HepG2 (cell line): ENCODE results near the gene CATSPERD. TPM values are rescaled to one million over a fixed set of nuclear protein-coding genes. Genes with fewer than 3 reads are reported as not detected.

Experiments used
- AFF4 ChIP-seq: sonication (generic); formaldehyde crosslinking; IDR thresholded peaks from 2 replicates; pipeline ENCODE4 v1.4.0; 2020; ENCODE audit warnings: missing genetic modification reagents
- CAMTA2 ChIP-seq: sonication (generic); formaldehyde crosslinking; IDR thresholded peaks from 2 replicates; pipeline ENCODE4 v1.4.0; 2020; ENCODE audit warnings: mild to moderate bottlenecking, missing genetic modification reagents, borderline replicate concordance
- CREBL2 ChIP-seq: sonication (generic); formaldehyde crosslinking; IDR thresholded peaks from 2 replicates; pipeline ENCODE4 v1.8.1; 2023; ENCODE audit warnings: missing genetic modification reagents, mild to moderate bottlenecking, borderline replicate concordance
- GABPB1 ChIP-seq: IDR thresholded peaks from 2 replicates; pipeline ENCODE4 v1.6.1; 2016; ENCODE audit warnings: mild to moderate bottlenecking, missing genetic modification reagents, moderate library complexity, missing compliant biosample characterization
- MAF1 ChIP-seq: sonication (generic); formaldehyde crosslinking; IDR thresholded peaks from 2 replicates; pipeline ENCODE4 v1.5.0; 2020; ENCODE audit warnings: missing genetic modification reagents, borderline replicate concordance
- NCOA2 ChIP-seq: sonication (generic); formaldehyde crosslinking; IDR thresholded peaks from 2 replicates; pipeline ENCODE4 v1.8.0; 2022; ENCODE audit warnings: inconsistent platforms
- NKX3-1 ChIP-seq: sonication (generic); formaldehyde crosslinking; IDR thresholded peaks from 2 replicates; pipeline ENCODE4 v1.5.0; 2020; ENCODE audit warnings: missing genetic modification reagents
- POGZ ChIP-seq: sonication (generic); formaldehyde crosslinking; IDR thresholded peaks from 2 replicates; pipeline ENCODE4 v1.4.0; 2020; ENCODE audit warnings: mild to moderate bottlenecking, missing genetic modification reagents
- RAD21 ChIP-seq: fragments of 450-650 bp; formaldehyde crosslinking; IDR thresholded peaks from 2 replicates; pipeline ENCODE4 v1.5.0; 2020; ENCODE audit warnings: mild to moderate bottlenecking
- STAG1 ChIP-seq: sonication (generic); formaldehyde crosslinking; IDR thresholded peaks from 2 replicates; pipeline ENCODE4 v1.4.0; 2020; ENCODE audit warnings: missing genetic modification reagents
- STAT6 ChIP-seq: sonication (generic); formaldehyde crosslinking; IDR thresholded peaks from 2 replicates; pipeline ENCODE4 v1.4.0; 2020; ENCODE audit warnings: missing genetic modification reagents, mild to moderate bottlenecking, borderline replicate concordance
- ZFY ChIP-seq: sonication (generic); formaldehyde crosslinking; IDR thresholded peaks from 2 replicates; pipeline ENCODE4 v1.4.0; 2020; ENCODE audit warnings: missing genetic modification reagents
- ZHX2 ChIP-seq, 2 experiments: sonication (generic) in 1 of 2; formaldehyde crosslinking in 1 of 2; IDR thresholded peaks; 2 replicates each; pipeline versions ENCODE4 v1.6.1 to v1.9.0; 2014 to 2022; ENCODE audit warnings: antibody characterized with exemption in 1 of 2, borderline replicate concordance in 1 of 2, inconsistent platforms in 1 of 2, low read depth in 1 of 2, missing genetic modification reagents in 1 of 2
- ZNF703 ChIP-seq: sonication (generic); formaldehyde crosslinking; IDR thresholded peaks from 2 replicates; pipeline ENCODE4 v1.5.1; 2020; ENCODE audit warnings: missing genetic modification reagents, mild to moderate bottlenecking, moderate library complexity, borderline replicate concordance
- ZNF781 ChIP-seq: sonication (generic); formaldehyde crosslinking; IDR thresholded peaks from 2 replicates; pipeline ENCODE4 v1.5.1; 2020; ENCODE audit warnings: borderline replicate concordance, mild to moderate bottlenecking, missing genetic modification reagents; ENCODE audit errors: not compliant biosample characterization
- polyA plus RNA-seq, 8 experiments: library from polyadenylated mRNA; depleted of rRNA in 3 of 8; stranded (reverse) in 7 of 8; unstranded in 1 of 8; fragments of >200 nt; fragmentation: Illumina TruSeq in 4 of 8; extraction: Trizol in 4 of 8; gene quantifications; 2 replicates each; pipeline versions ENCODE4 v1.2.1 to v1.2.3, GENCODE V29; 2011 to 2016; ENCODE audit warnings: low read depth in 4 of 8, missing spikeins in 1 of 8, mixed read lengths in 1 of 8; ENCODE audit not compliant: insufficient read depth in 1 of 8
- total RNA-seq, 5 experiments: library from RNA; depleted of rRNA; stranded (reverse); fragments of >200 nt; fragmentation: Illumina TruSeq; extraction: Trizol; gene quantifications; 2 replicates each; pipeline ENCODE4 v1.2.3, GENCODE V29; 2016; ENCODE audit warnings: low read depth in 1 of 5

The CATSPERD gene
- total and polyA plus RNA-seq, 2 of the 13 experiments (the other 11 are each of a cell fraction or from before 2014, with no cell fraction given) = 0.04 TPM; not detected in 1

- TF ChIP-seq ZHX2 (IDR thresholded peaks at IDR 0.05; ENCODE audit: low read depth) (no peak), ZHX2 (CRISPR knock-in tag; IDR thresholded peaks at IDR 0.05; ENCODE audit: borderline replicate concordance) (no peak), CAMTA2 (CRISPR knock-in tag) (no peak), STAG1 (CRISPR knock-in tag) (peak; percentile 62), ZFY (CRISPR knock-in tag) (no peak), ZNF703 (CRISPR knock-in tag) (no peak), AFF4 (CRISPR knock-in tag) (no peak), NCOA2 (CRISPR knock-in tag) (no peak), RAD21 (CRISPR knock-in tag) (peak; percentile 67), STAT6 (CRISPR knock-in tag) (no peak), MAF1 (CRISPR knock-in tag) (no peak), NKX3-1 (no peak), ZNF781 (no peak), CREBL2 (no peak), POGZ (CRISPR knock-in tag) (no peak), GABPB1 (CRISPR knock-in tag) (no peak)
Measured at GRCh38 chr19:5823579-5824281, 103.3 kb downstream of the CATSPERD start (continued).
